Fibroblast of lung (primary cell): Measurements from ENCODE around the gene ITPA. TPM values are rescaled to one million over a fixed set of nuclear protein-coding genes. Genes with fewer than 3 reads are reported as not detected.

Experiments
- DNase-seq, 2 donors: peaks; one replicate each; pipeline versions ENCODE4 v3.0.0 to v3.0.0-alpha.2; 2010; ENCODE audit warnings: low read depth in 2 of 2
- H2AFZ ChIP-seq: 2 replicates; pipeline ENCODE4 v1.5.1; 2012; ENCODE audit warnings: low read length, control low read depth, inconsistent platforms
- H3K27ac ChIP-seq: 2 replicates; pipeline ENCODE4 v1.5.1; 2011; ENCODE audit warnings: low read length, control low read depth; ENCODE audit not compliant: insufficient read depth
- H3K27me3 ChIP-seq: 2 replicates; pipeline ENCODE4 v1.5.1; 2011; ENCODE audit warnings: mild to moderate bottlenecking, low read length; ENCODE audit not compliant: control insufficient read depth, insufficient read depth
- H3K36me3 ChIP-seq: 2 replicates; pipeline ENCODE4 v1.5.1; 2011; ENCODE audit warnings: low read length; ENCODE audit not compliant: control insufficient read depth, insufficient read depth
- H3K4me1 ChIP-seq: 2 replicates; pipeline ENCODE4 v1.5.1; 2011; ENCODE audit warnings: low read length; ENCODE audit not compliant: control insufficient read depth, insufficient read depth; ENCODE audit errors: extremely low read depth
- H3K4me2 ChIP-seq: 2 replicates; pipeline ENCODE4 v1.5.1; 2011; ENCODE audit warnings: low read length, control low read depth; ENCODE audit not compliant: insufficient read depth; ENCODE audit errors: extremely low read depth
- H3K4me3 ChIP-seq, 4 experiments: fragments of 200-600 bp in 1 of 4; sonication (generic) in 1 of 4; replicated peaks in 1 of 4; 2 replicates each; pipeline ENCODE4 v1.5.1; 2011 to 2016; ENCODE audit warnings: low read length in 4 of 4, low read depth in 3 of 4, mild to moderate bottlenecking in 3 of 4, control low read depth in 2 of 4, inconsistent platforms in 1 of 4, mixed read lengths in 1 of 4; ENCODE audit not compliant: insufficient read depth in 1 of 4; ENCODE audit errors: control extremely low read depth in 1 of 4
- H3K79me2 ChIP-seq: 2 replicates; pipeline ENCODE4 v1.5.1; 2012; ENCODE audit warnings: mild to moderate bottlenecking, low read length, inconsistent platforms; ENCODE audit not compliant: control insufficient read depth, insufficient read depth
- H3K9ac ChIP-seq: 2 replicates; pipeline ENCODE4 v1.5.1; 2011; ENCODE audit warnings: mild to moderate bottlenecking, low read length, control low read depth; ENCODE audit not compliant: insufficient read depth
- H3K9me3 ChIP-seq: 2 replicates; pipeline ENCODE4 v1.5.1; 2012; ENCODE audit warnings: low read depth, low read length; ENCODE audit not compliant: control insufficient read depth, insufficient read depth
- H4K20me1 ChIP-seq: 2 replicates; pipeline ENCODE4 v1.5.1; 2011; ENCODE audit warnings: low read length; ENCODE audit not compliant: control insufficient read depth, insufficient read depth; ENCODE audit errors: extremely low read depth
- CTCF ChIP-seq, 2 donors: IDR thresholded peaks in 1 of 2; conservative IDR thresholded peaks in 1 of 2; 1 replicate in 1 of 2; 2 replicates in 1 of 2; pipeline ENCODE4 v1.5.1; 2011 to 2012; ENCODE audit warnings: low read length in 2 of 2, control low read depth in 1 of 2, inconsistent platforms in 1 of 2, low read depth in 1 of 2, mild to moderate bottlenecking in 1 of 2
- EZH2 ChIP-seq: IDR thresholded peaks from 2 replicates; pipeline ENCODE4 v1.5.1; 2012; ENCODE audit warnings: low read length, control low read depth, mild to moderate bottlenecking; ENCODE audit errors: missing control alignments
- polyA plus RNA-seq, 2 donors: library from polyadenylated mRNA; depleted of rRNA in 1 of 2; stranded (reverse) in 1 of 2; unstranded in 1 of 2; fragments of >200 nt; gene quantifications; 2 replicates each; pipeline ENCODE4 v1.2.1, GENCODE V29; 2011 to 2012; ENCODE audit warnings: missing spikeins in 1 of 2
- total RNA-seq: library from RNA; depleted of rRNA; stranded (reverse); fragments of >200 nt; gene quantifications from 2 replicates; pipeline ENCODE4 v1.2.1, GENCODE V29; 2014

The ITPA gene
- total and polyA plus RNA-seq, 2 donors (not counting 1 experiment from before 2014, with no cell fraction given): 21.3 to 32.2 TPM

- Histone ChIP-seq H3K4me1 (no peaks in the 10 kb centered on the region), H2AFZ (no peak overlapping the region), H3K9me3 (no peaks in the 10 kb centered on the region), H3K36me3 (peaks cover 5% of the 10 kb centered on the region), H3K4me2 (peak overlapping the region; percentile 32), H3K9ac (no peak overlapping the region), H3K79me2 (no peaks in the 10 kb centered on the region), H4K20me1 (no peaks in the 10 kb centered on the region), H3K27ac (no peak overlapping the region), H3K4me3 (peak overlapping the region in 1 of 4 experiments; percentile 4), H3K27me3 (peaks cover 5% of the 10 kb centered on the region)
- DNase-seq: no peak
- TF ChIP-seq CTCF (conservative IDR thresholded peaks at IDR 0.05 in 1 of 2, IDR thresholded peaks at IDR 0.05 in 1 of 2; ENCODE audit: low read depth in 1 of 2, low read length in 2 of 2) (no peak), EZH2 (no peak)
Measured at GRCh38 chr20:3248993-3249347, 39.7 kb downstream of the ITPA start.

GRCh38 chr20:3250091-3250504 is 40.8 kb downstream of the ITPA start:
- no peak for TF ChIP-seq EZH2
- TF ChIP-seq CTCF (conservative IDR thresholded peaks at IDR 0.05 in 1 of 2, IDR thresholded peaks at IDR 0.05 in 1 of 2; ENCODE audit: low read depth in 1 of 2, low read length in 2 of 2): peak in 1 of 2 donors; percentile 27
- Histone ChIP-seq H3K4me2 (no peak overlapping the region), H3K9ac (no peak overlapping the region), H3K4me1 (no peaks in the 10 kb centered on the region), H3K79me2 (no peaks in the 10 kb centered on the region), H3K27ac (no peak overlapping the region), H4K20me1 (no peaks in the 10 kb centered on the region), H3K36me3 (peaks cover 12% of the 10 kb centered on the region), H3K9me3 (no peaks in the 10 kb centered on the region), H3K27me3 (peaks cover 5% of the 10 kb centered on the region), H3K4me3 (no peak overlapping the region), H2AFZ (no peak overlapping the region)
- DNase-seq: no peak

- Histone ChIP-seq H3K27ac (no peak overlapping the region), H4K20me1 (no peaks in the 10 kb centered on the region), H3K9ac (no peak overlapping the region), H3K36me3 (peaks cover 15% of the 10 kb centered on the region), H2AFZ (no peak overlapping the region), H3K4me1 (no peaks in the 10 kb centered on the region), H3K79me2 (no peaks in the 10 kb centered on the region), H3K4me2 (no peak overlapping the region), H3K27me3 (peaks cover 5% of the 10 kb centered on the region), H3K9me3 (no peaks in the 10 kb centered on the region), H3K4me3 (no peak overlapping the region)
- TF ChIP-seq CTCF (conservative IDR thresholded peaks at IDR 0.05 in 1 of 2, IDR thresholded peaks at IDR 0.05 in 1 of 2; ENCODE audit: low read depth in 1 of 2, low read length in 2 of 2) (no peak), EZH2 (no peak)
- DNase-seq: peak; percentile 45 to 50
Measured at GRCh38 chr20:3251806-3252205, 42.5 kb downstream of the ITPA start.
